ENCODE data around the gene CDH13.

The CDH13 gene

DNA sequence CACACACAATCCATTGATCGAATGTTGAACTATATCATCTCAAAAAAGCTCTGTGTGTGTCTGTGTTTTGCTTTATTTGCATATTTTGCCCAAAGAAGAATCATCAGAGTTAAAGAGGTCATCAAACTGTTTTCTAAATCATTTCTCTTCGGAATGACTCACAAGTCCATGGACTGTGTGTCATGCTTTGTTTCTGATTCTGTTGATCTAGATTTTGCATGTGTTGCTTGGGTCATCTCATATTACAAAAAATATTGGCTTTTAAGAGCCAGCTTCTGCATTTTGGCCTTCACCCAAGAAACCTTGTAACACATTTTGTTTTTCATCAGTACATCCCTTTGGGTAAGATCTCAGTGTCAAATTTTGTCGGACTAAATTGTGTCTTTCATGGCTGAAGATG, 709.8 kb downstream of the CDH13 start:
- TF ChIP-seq, protein P1, sequence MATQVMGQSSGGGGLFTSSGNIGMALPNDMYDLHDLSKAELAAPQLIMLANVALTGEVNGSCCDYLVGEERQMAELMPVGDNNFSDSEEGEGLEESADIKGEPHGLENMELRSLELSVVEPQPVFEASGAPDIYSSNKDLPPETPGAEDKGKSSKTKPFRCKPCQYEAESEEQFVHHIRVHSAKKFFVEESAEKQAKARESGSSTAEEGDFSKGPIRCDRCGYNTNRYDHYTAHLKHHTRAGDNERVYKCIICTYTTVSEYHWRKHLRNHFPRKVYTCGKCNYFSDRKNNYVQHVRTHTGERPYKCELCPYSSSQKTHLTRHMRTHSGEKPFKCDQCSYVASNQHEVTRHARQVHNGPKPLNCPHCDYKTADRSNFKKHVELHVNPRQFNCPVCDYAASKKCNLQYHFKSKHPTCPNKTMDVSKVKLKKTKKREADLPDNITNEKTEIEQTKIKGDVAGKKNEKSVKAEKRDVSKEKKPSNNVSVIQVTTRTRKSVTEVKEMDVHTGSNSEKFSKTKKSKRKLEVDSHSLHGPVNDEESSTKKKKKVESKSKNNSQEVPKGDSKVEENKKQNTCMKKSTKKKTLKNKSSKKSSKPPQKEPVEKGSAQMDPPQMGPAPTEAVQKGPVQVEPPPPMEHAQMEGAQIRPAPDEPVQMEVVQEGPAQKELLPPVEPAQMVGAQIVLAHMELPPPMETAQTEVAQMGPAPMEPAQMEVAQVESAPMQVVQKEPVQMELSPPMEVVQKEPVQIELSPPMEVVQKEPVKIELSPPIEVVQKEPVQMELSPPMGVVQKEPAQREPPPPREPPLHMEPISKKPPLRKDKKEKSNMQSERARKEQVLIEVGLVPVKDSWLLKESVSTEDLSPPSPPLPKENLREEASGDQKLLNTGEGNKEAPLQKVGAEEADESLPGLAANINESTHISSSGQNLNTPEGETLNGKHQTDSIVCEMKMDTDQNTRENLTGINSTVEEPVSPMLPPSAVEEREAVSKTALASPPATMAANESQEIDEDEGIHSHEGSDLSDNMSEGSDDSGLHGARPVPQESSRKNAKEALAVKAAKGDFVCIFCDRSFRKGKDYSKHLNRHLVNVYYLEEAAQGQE (IDR thresholded peaks at IDR 0.05; ENCODE audit: insufficient replicate concordance, low read depth): no peak
- TF ChIP-seq, protein P2, sequence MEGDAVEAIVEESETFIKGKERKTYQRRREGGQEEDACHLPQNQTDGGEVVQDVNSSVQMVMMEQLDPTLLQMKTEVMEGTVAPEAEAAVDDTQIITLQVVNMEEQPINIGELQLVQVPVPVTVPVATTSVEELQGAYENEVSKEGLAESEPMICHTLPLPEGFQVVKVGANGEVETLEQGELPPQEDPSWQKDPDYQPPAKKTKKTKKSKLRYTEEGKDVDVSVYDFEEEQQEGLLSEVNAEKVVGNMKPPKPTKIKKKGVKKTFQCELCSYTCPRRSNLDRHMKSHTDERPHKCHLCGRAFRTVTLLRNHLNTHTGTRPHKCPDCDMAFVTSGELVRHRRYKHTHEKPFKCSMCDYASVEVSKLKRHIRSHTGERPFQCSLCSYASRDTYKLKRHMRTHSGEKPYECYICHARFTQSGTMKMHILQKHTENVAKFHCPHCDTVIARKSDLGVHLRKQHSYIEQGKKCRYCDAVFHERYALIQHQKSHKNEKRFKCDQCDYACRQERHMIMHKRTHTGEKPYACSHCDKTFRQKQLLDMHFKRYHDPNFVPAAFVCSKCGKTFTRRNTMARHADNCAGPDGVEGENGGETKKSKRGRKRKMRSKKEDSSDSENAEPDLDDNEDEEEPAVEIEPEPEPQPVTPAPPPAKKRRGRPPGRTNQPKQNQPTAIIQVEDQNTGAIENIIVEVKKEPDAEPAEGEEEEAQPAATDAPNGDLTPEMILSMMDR (IDR thresholded peaks at IDR 0.05; ENCODE audit: insufficient read depth, low read length): no peak
- TF ChIP-seq GABPA (IDR thresholded peaks at IDR 0.05; ENCODE audit: low read depth) (no peak), POLR2AphosphoS5 (IDR thresholded peaks at IDR 0.05; ENCODE audit: low read depth) (no peak), SPI1 (IDR thresholded peaks at IDR 0.05; ENCODE audit: borderline replicate concordance, low read depth) (no peak)
- Histone ChIP-seq H3K27ac (replicated peaks) (no peak overlapping the region), H3K27me3 (ENCODE audit: insufficient read depth, poor library complexity, severe bottlenecking) (no peaks in the 10 kb centered on the region), H3K4me3 (replicated peaks; ENCODE audit: insufficient read depth, low read length) (no peak overlapping the region)
- no peak for DNase-seq (ENCODE audit: low read depth in 1 of 2, low spot score in 1 of 2)

DNA sequence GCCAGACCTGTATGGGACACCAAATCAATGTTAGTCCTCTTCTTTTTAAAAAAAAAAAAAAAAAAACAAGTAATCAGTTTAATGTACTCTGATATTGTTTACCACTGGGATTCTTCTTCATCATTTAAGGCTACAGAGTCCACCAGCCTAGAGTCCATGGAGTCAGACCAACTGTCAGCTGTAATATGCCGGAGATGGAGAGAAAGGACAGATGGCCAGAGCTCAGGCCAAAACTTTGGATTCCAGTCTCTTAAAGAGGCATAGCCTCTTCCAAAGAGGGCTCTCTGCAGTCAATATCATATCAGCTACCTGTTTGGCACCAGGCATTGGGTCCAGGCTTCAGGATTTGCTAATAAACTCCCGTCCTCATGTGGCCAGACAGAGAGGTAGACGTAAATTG, 711.4 kb downstream of the CDH13 start:
- TF ChIP-seq GABPA (IDR thresholded peaks at IDR 0.05; ENCODE audit: low read depth) (no peak), SPI1 (IDR thresholded peaks at IDR 0.05; ENCODE audit: borderline replicate concordance, low read depth) (no peak), POLR2AphosphoS5 (IDR thresholded peaks at IDR 0.05; ENCODE audit: low read depth) (no peak)
- TF ChIP-seq, protein P2 (IDR thresholded peaks at IDR 0.05; ENCODE audit: insufficient read depth, low read length): no peak
- TF ChIP-seq, protein P1 (IDR thresholded peaks at IDR 0.05; ENCODE audit: insufficient replicate concordance, low read depth): no peak
- H3K4me3 ChIP-seq (replicated peaks; ENCODE audit: insufficient read depth, low read length): no peak overlapping the region
- H3K27ac ChIP-seq (replicated peaks): no peak overlapping the region
- DNase-seq (ENCODE audit: low read depth in 1 of 2, low spot score in 1 of 2): no peak
- H3K27me3 ChIP-seq (ENCODE audit: insufficient read depth, poor library complexity, severe bottlenecking): no peaks in the 10 kb centered on the region

DNA sequence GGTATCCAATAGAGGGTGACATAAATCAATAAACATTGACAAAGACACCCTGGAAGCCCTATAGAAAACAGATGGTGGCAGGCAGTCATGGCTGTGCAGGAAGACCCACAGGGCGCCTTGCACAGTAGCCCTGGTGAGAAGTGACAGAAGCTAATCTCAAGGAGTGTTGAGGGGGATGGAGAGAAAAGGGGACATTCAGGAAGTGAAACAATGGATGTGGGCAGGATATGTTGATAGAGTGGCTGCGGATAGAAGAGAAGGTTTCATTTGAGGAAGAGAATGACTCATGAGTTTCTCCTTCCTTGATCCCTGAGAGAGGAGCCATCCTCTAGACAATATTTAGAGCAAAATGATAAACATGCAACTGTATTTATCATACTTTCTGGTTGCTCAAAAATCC, 712.2 kb downstream of the CDH13 start:
- DNase-seq (ENCODE audit: low read depth in 1 of 2, low spot score in 1 of 2): peak in 1 of 2 experiments; percentile 25
- H3K27ac ChIP-seq (replicated peaks): no peak overlapping the region
- no peak overlapping the region for H3K4me3 ChIP-seq (replicated peaks; ENCODE audit: insufficient read depth, low read length)
- H3K27me3 ChIP-seq (ENCODE audit: insufficient read depth, poor library complexity, severe bottlenecking): no peaks in the 10 kb centered on the region
- TF ChIP-seq, protein P2 (IDR thresholded peaks at IDR 0.05; ENCODE audit: insufficient read depth, low read length): no peak
- TF ChIP-seq, protein P1 (IDR thresholded peaks at IDR 0.05; ENCODE audit: insufficient replicate concordance, low read depth): no peak
- TF ChIP-seq POLR2AphosphoS5 (IDR thresholded peaks at IDR 0.05; ENCODE audit: low read depth): no peak
- TF ChIP-seq SPI1 (IDR thresholded peaks at IDR 0.05; ENCODE audit: borderline replicate concordance, low read depth): no peak
